SH-SY5Y (cell line): Measurements from ENCODE around the gene CAPN5.

Experiments used
- GATA2 ChIP-seq: IDR thresholded peaks from 2 replicates; pipeline ENCODE4 v1.6.1; 2011; ENCODE audit warnings: mild to moderate bottlenecking, low read depth, low read length
- GATA3 ChIP-seq: IDR thresholded peaks from 2 replicates; pipeline ENCODE4 v1.6.1; 2011; ENCODE audit warnings: low read depth, mild to moderate bottlenecking, low read length, moderate library complexity

DNA sequence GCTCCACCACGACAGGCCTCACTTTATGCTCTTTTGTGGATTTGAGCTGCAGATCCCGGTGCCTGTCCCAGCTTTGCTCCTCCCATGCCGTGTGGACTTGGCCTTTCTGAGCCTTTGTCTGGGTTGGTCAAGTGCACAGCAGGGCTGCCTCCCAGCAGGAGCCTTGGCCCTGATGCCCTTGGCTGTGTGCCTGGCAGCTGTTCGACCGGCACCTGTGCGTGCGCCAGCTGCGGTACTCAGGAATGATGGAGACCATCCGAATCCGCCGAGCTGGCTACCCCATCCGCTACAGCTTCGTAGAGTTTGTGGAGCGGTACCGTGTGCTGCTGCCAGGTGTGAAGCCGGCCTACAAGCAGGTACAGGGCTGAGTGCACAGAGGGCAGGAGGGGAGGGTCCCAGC, 107.8 kb downstream of the CAPN5 start:
- no peak for TF ChIP-seq GATA3
- TF ChIP-seq GATA2, result no peak
